ENCODE data around the gene KREMEN1. TPM values are rescaled to one million over a fixed set of nuclear protein-coding genes. Genes with fewer than 3 reads are reported as not detected.

KREMEN1 gene
- polyA plus RNA-seq, 1 of the 3 experiments (the other 2 are of a cell fraction), result 10.0 TPM

- no peaks in the 10 kb centered on the region for H3K27me3 ChIP-seq (ENCODE audit: insufficient read depth)
- POLR2A ChIA-PET, result no interaction called here
Measured at GRCh38 chr22:29141078-29141688, 68.3 kb downstream of the KREMEN1 start.

More at GRCh38 chr22:29141078-29141688, 68.3 kb downstream of the KREMEN1 start:
- CTCF ChIA-PET, result interaction anchor here (0.5 to 4.3 kb wide), 6 partner anchors 13 to 1787 kb away, joined by 3 to 22 read pairs (median 3); no protein-coding TSS in a partner anchor
- Histone ChIP-seq H3K4me1 (ENCODE audit: control insufficient read depth in 1 of 2, insufficient read depth in 2 of 2, low read depth in 1 of 2, low read length in 1 of 2) (no peaks in the 10 kb centered on the region), H2AFZ (ENCODE audit: low read depth) (no peak overlapping the region), H3F3A (replicated peaks; ENCODE audit: insufficient read depth) (no peaks in the 10 kb centered on the region), H4K20me1 (ENCODE audit: insufficient read depth) (no peaks in the 10 kb centered on the region), H3K36me3 (replicated peaks in 1 of 2; ENCODE audit: control insufficient read depth in 1 of 2, insufficient read depth in 2 of 2, low read length in 1 of 2) (peaks cover 3 to 8% of the 10 kb centered on the region in 2 experiments), H3K79me2 (ENCODE audit: insufficient read depth) (no peaks in the 10 kb centered on the region), H3K4me3 (ENCODE audit: low read depth in 2 of 2, low read length in 1 of 2) (no peak overlapping the region), H3K9ac (no peak overlapping the region), H3K4me2 (no peak overlapping the region), H3K27ac (ENCODE audit: low read depth in 2 of 2, low read length in 1 of 2) (no peak overlapping the region), H3K9me2 (no peaks in the 10 kb centered on the region), H3K9me3 (no peaks in the 10 kb centered on the region)
- no peak for TF ChIP-seq REST (IDR thresholded peaks at IDR 0.05; ENCODE audit: low read depth, low read length)
- TF ChIP-seq GABPA (IDR thresholded peaks at IDR 0.05; ENCODE audit: low read depth), result no peak
- TF ChIP-seq, protein P1, sequence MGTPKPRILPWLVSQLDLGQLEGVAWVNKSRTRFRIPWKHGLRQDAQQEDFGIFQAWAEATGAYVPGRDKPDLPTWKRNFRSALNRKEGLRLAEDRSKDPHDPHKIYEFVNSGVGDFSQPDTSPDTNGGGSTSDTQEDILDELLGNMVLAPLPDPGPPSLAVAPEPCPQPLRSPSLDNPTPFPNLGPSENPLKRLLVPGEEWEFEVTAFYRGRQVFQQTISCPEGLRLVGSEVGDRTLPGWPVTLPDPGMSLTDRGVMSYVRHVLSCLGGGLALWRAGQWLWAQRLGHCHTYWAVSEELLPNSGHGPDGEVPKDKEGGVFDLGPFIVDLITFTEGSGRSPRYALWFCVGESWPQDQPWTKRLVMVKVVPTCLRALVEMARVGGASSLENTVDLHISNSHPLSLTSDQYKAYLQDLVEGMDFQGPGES (IDR thresholded peaks at IDR 0.05; ENCODE audit: low read depth, low read length), result no peak
- TF ChIP-seq ELF1 (IDR thresholded peaks at IDR 0.05), result no peak
- TF ChIP-seq EZH2phosphoT487 (IDR thresholded peaks at IDR 0.05; ENCODE audit: borderline replicate concordance, low read depth), result no peak
- no peak for TF ChIP-seq CHD2 (IDR thresholded peaks at IDR 0.05; ENCODE audit: low read length, partially characterized antibody)
- no peak for TF ChIP-seq YY1 (IDR thresholded peaks at IDR 0.05; ENCODE audit: low read depth)
- no peak for TF ChIP-seq RAD21 (IDR thresholded peaks at IDR 0.05; ENCODE audit: low read length)
- TF ChIP-seq JUND (IDR thresholded peaks at IDR 0.05), result no peak
- TF ChIP-seq EP300 (IDR thresholded peaks at IDR 0.05; ENCODE audit: borderline replicate concordance in 1 of 2, low read depth in 1 of 2, low read length in 1 of 2), result no peak
- TF ChIP-seq, protein P2, sequence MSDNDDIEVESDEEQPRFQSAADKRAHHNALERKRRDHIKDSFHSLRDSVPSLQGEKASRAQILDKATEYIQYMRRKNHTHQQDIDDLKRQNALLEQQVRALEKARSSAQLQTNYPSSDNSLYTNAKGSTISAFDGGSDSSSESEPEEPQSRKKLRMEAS (IDR thresholded peaks at IDR 0.05; ENCODE audit: low read depth), result no peak
- TF ChIP-seq FOXM1 (IDR thresholded peaks at IDR 0.05; ENCODE audit: low read depth), result no peak
- no peak for TF ChIP-seq TCF12 (IDR thresholded peaks at IDR 0.05)
- WGBS (ENCODE audit: low lambda C conversion rate), result 85% methylated on average over 9 of the region's 10 CpGs
- DNase-seq, result no peak
